Measurements from ENCODE around the gene SPPL3.
A peak's percentile ranks its signal among the peaks of the same experiment; 100 is the strongest.
"Not testable (repeated sequence)": the region's sequence is repeated elsewhere in the genome, so short reads cannot be mapped to it uniquely, and the experiment has no call there.

SPPL3 gene, protein sequence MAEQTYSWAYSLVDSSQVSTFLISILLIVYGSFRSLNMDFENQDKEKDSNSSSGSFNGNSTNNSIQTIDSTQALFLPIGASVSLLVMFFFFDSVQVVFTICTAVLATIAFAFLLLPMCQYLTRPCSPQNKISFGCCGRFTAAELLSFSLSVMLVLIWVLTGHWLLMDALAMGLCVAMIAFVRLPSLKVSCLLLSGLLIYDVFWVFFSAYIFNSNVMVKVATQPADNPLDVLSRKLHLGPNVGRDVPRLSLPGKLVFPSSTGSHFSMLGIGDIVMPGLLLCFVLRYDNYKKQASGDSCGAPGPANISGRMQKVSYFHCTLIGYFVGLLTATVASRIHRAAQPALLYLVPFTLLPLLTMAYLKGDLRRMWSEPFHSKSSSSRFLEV

DNA sequence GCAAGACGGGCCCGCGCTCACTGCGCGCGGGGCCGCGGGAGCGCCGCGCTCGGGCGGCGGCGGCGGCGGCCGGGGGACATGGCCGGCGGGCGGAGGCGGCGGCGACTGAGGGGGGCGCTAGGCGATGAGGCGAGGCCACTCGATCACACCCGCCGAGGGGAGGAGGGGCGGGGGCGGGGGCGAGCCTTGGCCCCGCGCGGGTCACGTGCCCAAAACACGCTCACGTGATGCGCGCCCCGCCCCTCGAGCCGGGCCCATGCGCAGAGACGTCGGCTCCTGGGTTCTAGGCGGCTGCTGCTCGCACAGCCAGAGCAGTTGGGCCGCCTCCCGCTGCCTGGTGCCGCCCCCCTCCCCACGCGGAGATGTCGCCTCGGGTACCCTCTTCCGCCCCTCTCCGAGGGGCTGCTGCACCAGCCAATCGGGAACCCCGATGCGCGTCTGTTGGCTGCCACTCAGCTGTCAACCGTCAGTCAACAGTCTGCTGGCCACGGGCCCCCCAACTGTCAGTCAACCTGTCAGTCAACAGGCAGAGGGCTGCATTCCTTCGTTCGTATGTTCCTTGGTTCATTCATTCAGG lies at the start of gene SPPL3:
TSS of gene SPPL3 (minus strand) at position 162 of the 577 bp plus-strand sequence. CDS start 491 bp downstream, outside the sequence.
- peak; percentile 93 for DNase-seq

DNA sequence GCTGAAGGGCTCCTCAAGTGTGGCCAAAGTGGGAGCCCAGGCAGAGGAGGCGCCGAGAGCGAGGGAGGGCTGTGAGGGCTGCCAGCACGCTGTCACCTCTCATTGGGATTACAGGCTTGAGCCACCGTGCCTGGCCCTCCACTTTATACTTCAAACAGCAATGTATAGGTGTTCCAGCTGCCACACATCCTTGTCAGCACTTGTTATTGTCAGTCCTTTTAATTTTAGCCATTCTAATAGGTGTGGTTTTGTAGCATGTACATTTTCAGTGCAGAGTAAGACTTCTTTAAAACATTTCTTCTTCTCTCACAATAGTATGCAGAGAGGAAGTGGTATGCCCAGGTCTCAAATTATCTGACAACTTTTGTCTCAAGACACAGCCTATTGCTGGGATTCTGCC lies 46.6 kb upstream of the SPPL3 start:
- no peak for DNase-seq

DNA sequence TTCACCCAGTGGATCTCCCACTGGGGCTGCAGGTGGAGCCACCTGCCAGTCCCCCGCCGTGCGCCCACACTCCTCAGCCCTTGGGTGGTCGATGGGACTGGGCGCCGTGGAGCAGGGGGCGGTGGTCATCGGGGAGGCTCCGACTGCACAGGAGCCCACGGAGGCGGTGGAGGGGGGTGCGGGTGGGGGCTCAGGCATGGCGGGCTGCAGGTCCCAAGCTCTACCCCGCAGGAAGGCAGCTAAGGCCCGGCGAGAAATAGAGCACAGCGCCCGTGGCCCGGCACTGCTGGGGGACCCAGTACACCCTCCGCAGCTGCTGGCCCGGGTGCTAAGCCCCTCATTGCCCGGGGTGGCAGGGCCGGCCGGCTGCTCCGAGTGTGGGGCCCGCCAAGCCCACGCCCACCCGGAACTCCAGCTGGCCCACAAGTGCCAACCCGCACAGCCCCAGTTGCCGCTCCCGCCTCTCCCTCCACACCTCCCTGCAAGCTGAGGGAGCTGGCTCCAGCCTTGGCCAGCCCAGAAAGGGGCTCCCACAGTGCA lies 46.2 kb upstream of the SPPL3 start:
- not testable (repeated sequence) for DNase-seq

DNA sequence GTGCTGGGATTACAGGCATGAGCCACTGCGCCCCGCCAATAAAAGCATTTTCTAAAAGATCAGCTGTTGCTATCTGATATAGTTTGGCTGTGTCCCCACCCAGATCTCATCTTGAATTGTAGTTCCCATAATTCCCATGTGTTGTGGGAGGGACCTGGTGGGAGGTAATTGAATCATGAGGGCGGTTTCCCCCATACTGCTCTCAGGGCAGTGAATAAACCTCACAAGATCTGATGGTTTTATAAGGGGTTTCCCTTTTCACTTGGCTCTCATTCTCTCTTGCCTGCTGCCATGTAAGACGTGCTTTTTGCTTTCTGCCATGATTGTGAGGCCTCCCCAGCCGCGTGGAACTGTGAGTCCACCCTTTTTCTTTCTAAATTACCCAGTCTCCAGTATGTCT lies 41.4 kb upstream of the SPPL3 start:
- not testable (repeated sequence) for DNase-seq

DNA sequence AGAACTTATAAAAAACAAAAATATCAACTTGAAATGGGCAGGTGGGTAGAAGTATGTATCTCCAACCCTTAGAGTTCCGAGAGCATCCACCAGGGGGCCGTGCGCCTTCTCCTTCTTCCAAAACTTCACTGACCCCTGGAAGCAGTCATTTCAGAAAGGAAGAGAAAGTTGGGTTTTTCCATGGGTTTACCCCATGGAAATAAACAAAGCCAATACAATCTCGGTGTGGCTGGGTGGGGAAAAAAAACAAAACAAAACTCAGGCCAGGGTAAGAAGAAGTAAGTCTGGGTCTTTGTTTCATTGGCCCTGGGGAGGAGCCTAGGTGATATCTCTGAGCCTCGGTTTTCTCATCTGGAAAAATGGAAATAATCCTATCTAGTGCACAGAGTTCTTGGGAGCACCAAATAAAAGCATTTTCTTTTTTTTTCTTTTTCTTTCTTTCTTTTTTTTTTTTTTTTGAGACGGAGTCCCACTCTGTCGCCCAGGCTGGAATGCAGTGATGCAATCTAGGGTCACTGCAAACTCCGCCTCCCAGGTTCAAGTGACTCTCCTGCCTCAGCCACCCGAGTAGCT lies 40.6 kb upstream of the SPPL3 start:
- DNase-seq = peak; percentile 57

DNA sequence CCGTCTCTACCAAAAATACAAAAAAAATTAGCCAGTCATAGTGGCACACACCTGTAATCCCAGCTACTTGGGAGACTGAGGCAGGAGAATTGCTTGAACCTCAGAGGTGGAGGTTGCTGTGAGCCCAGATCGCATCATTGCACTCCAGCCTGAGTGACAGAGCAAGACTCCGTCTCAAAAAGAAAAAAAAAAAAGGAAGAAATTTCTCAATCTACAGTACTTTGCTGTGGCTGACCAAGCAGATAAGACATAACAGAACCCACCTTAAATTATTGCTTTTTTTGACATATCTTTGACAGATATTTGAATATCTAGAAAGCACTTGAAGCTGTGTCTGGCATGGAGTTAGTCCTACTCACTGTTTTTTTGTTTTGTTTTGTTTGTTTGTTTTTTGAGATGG lies 39.3 kb upstream of the SPPL3 start:
- DNase-seq = no peak

DNA sequence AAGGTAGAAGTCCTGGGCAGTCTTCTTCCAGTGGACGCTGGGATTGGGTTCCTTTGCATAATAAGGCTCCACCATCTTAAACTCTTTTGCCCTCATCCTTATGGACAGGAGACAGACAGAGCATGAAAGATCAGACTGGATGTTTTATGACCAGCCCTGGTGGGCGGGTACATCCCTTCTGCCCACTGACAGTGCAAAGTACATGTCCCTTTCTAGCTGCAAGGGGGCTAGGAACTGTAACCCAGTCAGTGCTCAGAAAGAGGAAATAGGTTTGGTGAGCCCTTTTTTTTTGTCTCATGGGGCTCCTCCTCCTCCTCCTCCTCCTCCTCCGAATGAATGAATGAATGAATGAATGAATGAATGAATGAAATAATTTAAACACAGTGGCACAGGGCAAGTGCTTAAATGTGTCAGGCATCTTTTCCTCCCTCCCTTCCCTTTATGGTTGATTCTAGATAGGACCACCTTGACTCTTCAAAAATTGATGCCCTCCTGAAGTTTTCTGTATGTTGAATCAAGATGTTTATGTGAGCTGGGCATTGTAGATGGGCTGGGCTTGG lies 37.8 kb upstream of the SPPL3 start:
- DNase-seq = no peak

DNA sequence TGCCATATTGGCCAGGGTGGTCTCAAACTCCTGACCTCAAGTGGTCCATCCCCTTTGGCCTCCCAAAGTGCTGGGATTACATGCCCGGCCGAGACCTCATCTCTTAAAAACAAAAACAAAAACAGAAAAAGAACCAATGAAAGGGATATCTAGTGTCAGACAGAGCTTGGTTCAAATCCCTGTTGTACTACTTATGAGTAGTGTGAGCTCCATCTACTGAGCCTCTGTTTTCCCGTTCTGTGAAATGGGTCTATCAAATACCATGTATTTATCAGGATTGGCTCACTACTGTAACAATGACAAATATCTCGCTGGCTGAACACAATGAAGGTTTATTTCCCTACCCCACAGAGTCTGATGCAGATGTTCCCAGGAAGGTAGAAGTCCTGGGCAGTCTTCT lies 37.3 kb upstream of the SPPL3 start:
- no peak for DNase-seq

DNA sequence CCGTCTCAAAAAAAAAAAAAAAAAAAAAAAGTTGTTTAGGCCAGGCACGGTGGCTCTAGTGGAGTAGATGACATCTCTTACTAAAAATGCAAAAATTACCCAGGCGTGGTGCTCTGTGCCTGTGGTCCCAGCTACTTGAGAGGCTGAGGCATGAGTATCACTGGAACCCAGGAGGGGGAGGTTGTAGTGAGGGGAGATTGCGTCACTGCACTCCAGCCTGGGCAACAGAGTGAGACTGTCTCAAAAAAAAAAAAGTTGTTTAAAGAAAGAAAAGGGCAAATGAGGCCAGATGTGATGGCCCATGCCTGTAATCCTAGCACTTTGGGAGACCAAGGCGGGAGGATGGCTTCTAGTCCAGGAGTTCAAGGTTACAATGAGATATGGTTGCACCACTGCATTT lies 36.6 kb upstream of the SPPL3 start:
- DNase-seq = no peak

DNA sequence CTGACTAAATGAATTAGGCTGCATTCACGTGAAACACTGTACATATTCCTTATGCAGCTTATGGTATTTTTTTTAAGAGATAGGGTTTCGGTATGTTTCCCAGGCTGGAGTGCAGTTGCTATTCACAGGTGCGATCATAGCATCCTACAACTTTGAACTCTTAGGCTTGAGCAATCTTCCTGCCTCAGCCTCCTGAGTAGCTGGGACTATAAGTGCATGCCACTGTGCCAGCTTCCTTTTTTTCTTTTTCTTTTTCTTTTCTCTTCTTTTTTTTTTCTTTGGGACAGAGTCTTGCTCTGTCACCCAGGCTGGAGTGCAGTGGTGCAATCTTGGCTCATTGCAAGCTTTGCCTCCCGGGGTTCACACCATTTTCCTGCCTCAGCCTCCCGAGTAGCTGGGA lies 35.8 kb upstream of the SPPL3 start:
- DNase-seq = no peak

DNA sequence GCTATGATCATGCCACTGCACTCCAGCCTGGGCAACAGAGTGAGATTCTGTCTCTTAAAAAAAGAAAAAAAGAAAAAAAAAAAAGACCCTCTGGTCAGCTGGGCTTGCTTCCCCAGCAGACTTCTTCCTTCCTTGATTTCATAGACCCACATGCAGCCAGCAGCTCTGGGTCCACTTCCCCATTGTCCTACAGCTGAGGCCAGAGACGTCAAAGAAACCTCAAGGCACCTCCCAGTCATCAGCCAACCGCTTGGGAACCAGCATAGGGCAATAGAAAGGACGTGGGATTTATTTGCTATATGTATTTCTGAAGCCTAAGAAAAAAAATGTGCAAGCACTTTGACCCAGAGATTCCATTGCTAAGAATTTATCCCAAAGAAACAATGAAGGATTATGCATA lies 35.4 kb upstream of the SPPL3 start:
- DNase-seq = no peak

DNA sequence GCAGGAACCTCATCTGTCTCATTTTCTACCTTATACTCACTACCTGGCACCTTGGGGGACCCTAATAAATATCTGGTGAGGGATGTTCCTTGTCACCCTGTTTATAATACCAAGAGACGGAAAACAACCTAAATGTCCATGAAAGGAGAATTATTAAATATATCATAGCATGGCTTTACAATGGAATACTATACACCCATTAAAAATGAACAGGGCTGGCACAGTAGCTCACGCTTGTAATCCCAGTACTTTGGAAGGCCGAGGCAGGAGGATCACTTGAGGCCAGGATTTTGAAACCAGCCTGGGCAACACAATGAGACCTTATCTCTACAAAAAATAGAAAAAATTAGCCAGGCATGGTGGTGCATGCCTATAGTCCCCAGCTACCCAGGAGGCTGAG lies 34.3 kb upstream of the SPPL3 start:
- no peak for DNase-seq

DNA sequence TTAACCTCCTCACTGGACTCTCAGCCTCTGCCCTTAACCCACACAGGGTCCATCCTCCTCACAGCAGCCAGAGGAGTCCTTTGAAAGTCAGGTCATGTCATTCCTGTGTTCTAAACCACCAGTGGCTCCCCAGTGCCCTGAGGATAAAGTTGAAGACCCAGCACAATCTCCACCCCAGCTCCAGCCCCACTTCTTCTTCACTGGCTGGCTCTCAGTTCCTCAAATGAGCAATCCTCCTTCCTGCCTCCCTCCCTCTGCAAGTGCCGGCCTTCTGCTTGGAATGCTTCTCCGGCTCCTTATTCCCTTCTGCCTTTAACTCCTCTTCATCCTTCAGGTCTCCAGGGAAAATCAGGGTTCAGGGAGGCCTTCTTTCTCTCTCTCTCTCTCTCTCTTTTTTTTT lies 32.0 kb upstream of the SPPL3 start:
- DNase-seq = no peak

DNA sequence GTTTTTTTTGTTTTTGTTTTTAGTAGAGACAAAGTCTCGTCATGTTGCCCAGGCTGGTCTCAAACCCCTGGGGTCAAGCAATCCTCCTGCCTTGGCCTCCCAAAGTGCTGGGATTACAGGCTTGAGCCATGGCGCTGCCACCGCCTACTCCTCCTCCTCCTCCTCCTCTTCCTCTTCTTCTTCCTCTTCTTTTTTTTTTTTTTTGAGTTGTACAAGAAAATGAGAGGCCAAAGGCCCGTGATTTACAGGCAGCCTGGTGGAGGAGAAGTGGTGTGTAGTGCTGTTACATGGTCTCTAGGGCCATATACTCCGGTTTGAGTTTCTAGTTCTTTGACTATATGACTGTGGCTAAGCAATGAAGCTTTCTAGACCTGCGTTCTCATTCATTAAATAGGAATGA lies 29.6 kb upstream of the SPPL3 start:
- DNase-seq = no peak

DNA sequence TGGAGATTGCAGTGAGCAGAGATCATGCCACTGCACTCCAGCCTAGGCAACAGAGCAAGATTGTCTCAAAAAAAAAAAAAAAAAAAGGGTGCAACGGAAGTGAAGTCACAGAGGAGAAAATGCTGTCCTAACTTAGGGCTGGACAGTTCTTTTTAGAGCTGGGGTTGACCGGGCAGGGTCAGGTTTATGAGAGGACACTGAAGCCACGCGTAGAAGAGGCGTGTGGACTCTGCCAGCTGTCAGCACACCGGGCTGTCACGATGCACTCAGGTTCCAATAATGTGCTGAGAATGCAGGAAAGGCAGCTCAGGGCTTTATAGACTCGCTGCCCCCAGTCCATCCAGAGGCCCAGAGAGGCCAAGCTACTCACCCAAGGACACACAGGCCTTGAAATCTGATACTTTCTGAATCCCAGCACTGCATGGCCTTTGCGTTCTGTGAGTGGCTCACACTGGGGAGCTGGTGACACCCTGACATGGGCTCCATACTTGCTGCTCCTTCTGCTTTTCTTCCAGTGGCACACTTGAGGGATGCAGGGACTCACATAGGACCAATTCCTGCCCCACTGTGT lies 28.9 kb upstream of the SPPL3 start:
- no peak for DNase-seq

DNA sequence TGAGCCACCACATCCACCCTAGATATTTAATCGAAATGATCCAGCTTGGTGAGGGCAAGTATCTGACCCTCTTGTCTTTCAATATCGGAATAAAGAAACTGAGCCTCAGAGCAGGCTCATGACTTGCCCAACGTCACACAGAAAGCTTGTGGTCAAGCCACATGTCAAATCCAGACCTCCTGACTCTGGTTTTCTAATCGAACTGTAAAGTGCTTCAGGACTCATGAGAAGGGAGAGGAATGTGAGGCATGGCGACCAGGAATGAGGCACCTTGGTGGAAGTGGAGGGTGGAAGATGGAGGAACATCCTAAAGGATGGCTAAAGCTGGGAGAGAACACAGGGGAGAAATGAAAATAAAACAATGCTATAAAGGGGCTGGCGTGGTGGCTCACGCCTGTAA lies 27.9 kb upstream of the SPPL3 start:
- no peak for DNase-seq

DNA sequence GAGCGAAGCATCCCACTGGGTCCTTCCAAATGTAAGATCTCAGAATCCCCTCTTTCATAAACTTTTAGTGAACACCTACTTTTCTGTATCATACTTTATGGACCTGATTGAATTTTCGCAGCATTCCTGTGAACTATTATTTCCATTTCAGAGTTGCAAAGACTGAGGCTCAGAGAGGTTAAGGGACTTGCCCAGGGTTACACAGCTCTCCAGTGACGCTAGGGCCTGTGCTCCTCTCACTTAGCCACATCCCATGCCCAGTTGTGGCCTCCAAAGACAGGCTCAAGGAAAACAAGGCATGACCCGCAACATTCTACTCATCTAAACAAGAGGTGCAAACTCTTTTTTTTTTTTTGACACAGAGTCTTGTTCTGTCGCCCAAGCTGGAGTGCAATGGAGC lies 25.9 kb upstream of the SPPL3 start:
- DNase-seq = no peak

DNA sequence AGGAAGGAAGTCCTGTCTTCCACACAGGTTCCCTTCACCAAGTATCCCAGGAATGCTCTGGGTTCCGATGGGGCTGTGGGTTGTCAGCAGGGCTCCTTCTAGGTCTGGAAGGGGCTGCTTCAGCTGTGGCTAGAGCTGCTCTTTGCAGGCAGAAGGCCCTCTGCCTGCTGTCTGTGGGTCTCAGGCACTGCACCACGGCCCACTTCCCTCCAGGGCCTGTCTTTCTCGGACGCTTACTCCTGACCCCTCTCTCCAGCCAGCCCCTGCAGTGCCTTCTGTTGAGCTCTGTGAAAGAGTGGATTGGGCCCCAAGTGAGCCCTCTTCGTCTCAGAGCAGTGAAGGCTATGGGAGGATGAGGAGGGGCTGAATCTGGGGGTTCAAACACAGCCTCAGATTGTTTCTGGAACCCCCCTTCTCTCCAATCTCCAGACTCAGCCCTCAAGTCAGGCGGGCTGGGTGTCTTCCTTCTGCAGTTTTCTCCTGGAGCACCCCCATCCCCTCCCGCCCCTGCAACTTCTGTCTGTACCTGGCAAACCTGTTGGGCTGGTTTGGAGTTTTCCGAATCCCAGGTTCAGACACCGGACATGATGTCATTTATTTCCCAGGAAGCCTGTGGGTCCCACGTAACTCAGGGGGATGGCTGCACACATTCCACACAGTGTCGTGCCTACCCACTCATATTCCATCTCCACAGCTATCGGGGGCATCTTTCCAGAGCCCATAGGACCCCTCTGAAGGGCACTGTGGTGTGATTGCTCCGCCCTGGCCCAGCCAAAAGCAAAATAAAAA lies 24.9 kb upstream of the SPPL3 start:
- no peak for DNase-seq

DNA sequence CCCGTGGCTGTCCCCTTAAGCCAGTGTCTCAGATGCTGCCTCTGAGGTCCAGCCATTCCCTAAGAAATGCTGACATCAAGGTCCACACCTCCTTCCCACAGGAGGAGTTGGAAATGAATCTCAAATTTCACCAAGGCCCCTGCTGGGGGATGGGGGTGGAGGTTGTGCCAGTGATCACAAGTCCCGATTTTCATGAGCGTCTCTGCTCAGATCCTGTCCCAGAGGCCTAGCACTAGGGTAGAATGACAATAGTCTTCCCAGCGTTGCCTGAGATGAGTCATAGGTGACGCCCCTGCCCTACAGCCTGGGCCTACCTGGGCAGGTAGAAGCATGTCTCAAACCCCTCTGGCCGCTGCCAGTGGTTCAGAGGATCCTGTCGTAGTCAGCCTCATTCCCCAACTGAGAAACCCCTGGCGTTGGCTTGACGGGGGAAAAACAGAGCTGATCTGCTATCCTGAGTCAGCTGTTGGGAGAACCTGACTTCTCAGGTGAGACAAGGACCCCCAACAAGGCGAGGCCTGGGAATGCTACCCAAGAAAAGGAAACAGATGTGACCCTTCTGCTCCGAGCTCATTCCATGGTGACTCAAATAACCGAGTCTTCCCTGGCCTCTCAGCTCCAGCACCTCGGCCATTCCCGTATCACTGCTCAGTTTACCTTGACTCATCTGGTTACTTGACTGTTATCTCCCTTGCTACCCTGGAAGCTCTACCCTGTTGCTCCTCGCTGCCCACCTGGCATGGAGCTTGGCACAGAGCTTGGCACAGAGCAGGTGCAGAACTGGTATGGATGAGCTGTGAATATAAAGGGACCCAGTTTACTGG lies 21.8 kb upstream of the SPPL3 start:
- DNase-seq = no peak

DNA sequence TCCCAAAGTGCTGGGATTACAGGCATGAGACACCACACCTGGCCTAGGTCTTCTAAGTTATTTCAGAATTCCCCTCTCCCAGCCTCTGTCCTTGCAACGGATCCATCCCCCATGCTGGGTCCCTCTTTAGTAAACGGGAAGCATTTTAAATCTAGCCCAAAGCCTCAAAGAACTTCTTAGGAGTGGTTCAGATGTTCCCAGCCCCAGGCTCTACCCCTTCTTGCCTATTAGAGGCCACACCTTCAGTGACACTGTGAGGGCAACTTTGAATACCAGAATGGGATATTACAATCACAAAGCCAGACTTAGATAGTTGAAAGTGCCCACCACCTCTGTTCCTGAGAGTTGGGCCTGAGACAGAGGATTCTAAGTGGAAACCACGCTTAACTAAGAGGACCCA lies 18.1 kb upstream of the SPPL3 start:
- no peak for DNase-seq

DNA sequence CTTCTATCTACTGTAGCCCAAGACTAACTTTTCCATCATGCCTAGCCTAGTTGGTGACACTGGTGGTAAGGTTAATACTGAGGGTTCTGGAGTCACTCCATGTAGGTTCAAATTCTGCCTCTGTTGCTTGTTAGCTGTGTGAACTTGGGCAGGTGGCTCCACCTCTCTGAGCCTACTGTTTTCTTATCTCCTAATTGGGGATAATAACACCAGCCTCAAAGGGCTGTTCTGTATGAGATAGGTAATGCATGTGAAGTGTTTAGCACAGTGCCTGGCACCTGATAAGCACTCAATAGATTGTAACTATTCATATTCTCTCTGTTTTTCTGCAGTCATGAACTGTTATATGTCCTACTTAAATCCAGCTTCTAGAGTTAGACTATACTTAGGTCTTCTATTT lies 17.5 kb upstream of the SPPL3 start:
- no peak for DNase-seq

DNA sequence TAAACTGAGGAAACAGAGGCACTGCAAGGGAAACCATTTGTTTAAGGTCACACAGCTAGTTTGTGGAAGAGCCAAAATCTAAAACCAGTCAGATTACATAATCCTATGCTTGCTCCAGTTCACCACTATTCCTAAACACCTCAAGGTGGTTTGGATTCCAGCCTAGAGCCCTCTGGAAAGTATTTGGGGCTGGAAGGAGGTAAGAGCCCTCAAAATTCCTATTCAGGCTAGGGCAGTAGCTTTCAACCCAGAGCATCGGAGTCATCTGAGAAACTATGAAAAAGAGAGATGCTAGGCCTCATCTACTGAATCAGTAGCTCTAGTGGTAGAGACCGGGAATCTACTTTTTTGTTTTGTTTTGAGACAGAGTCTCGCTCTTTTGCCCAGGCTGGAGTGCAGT lies 16.0 kb upstream of the SPPL3 start:
- DNase-seq = no peak
